NCI-H1417 treated with DMSO at 0.1 percent for 48 hours (cell line): ENCODE data around the gene MYRF.

ENCODE experiments used
- DNase-seq: peaks from one replicate; lab custom pipeline; 2025; lab: John Stamatoyannopoulos, UW

Gene MYRF

DNA sequence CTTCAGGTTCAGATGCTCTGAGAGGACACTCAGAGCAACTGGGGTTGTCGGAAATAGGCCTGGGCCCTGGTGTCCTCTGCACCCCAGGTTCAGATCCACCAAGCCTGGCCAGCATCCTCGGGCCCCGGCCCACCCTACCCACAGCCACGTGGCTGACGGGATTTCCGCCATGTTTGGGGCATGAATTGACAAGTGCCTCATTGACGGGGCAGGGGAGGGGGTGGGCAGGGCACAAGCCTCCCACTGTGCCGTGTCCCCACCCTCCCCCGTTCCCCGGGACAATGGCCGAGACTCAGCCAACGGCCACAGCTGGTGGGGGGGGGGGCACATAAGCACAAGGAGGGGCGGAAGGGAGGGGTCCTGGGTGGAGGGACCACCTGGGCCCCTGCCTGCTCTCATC lies 8.5 kb downstream of the MYRF start:
- DNase-seq = no peak

DNA sequence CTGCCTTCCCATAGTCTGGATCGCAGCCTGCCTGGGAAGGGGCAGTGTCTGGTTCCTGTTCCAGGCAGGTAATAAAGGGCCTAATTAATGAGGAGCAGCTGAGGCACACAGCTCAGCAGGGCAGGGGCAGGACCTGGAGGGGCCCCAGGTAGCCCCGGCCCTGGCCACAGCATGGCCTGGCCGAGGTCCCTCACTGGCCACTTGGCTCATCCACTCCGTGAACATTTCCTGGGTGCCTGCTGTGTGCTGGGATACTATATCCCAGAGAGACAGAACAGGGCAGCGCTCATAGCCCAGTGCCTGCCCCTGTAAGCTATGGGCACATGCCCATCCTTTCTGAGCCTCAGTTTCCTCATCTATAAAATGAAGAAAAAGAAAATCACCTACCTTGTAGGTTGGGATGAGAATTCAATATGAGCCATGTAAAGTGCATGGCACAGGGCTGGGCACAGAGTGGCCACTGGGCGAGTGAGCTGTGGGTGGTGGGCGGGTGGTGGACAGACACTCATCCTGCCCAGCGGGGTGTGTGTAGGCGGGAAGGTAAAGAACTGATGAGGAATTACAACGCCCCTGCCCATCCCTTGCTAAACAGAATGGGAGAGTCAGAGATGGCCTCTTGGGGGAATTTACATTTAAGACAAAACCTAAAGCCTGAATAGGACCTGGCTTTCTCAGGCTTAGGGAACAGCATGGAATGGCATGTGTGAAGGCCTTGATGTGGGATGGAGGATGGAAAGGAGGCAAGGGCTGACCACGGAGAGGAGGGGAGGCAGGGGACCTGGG lies 9.2 kb downstream of the MYRF start:
- DNase-seq = no peak

GRCh38 chr11:61762223-61762615 lies 9.8 kb downstream of the MYRF start:
- no peak for DNase-seq

DNA sequence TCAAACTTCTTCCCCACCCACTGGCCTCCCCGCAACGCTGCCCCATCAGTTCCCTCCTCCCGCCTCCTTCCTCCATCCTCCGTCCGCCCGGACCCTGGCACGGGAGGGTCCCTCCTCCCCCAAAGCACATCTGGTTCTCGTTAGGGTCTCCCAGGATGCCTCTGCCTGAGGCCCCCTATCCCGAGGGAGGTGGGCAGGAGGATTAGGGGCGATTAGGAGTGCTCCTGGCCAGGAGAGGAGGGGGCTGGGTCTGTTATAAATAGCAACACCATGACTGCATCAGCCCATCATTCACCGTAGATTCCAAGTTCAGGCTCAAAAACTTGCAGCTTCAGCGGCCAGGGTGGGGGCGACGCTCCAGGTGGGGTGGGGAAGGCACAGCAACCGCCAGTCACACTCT lies 10.4 kb downstream of the MYRF start:
- no peak for DNase-seq

- no peak for DNase-seq
Measured at GRCh38 chr11:61763930-61764605, 11.6 kb downstream of the MYRF start.

DNA sequence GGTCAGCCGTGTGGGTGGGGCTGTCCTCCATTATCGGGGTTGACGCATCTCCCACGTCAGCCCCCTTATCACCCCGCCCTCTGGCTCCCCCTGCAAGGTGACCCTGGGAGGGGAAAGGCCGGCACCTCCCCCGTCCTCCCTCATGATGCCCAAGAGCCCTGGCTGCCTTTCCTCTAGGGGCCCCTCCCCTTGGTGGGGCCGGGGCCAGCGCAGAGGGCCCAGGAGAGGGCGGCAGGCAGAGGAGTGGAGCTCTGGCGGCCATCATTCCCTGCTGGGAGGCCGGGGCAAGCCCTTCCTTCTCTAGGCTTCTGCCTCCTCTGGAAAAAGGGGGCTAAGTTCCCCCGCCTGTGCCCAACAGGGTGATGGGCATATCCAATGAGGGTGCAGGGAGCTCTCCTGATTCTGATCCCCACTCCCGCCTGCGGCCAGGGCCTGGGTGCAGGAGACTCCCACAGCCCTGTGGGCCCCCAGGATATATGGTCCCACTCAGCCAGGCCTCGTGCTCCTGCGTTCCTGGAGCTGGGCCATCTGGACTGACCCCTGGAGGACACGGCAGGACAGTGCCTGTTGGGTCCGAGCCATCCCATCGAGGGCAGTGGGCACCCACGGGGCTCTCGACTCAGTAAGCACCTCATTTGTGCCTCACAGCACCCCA lies 12.3 kb downstream of the MYRF start:
- no peak for DNase-seq

GRCh38 chr11:61765550-61766253 lies 13.3 kb downstream of the MYRF start:
- DNase-seq = no peak

DNA sequence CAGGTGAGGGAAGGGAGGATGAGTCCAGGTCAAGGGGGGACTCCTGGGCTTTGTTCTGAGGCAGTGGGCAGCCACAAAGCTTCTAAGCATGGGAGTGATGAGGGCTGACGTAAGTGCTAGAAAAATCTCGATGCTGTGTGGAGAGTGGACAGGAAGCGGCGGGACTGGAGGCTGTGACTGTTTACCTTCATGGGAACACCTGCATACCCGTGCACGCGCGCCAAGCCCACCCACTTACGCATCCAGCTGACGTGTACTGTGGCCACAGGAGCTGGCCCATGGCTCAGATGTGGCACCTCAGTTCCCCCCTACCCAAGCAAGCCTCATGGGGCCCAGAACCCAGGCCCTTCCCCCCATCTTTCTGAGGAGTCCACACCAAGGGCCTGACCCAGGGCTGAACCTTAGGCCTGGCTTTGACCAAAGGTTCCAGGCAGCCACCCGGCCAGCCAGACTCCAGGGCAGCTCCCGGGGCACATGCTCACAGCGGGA lies 14.0 kb downstream of the MYRF start:
- DNase-seq = no peak

DNA sequence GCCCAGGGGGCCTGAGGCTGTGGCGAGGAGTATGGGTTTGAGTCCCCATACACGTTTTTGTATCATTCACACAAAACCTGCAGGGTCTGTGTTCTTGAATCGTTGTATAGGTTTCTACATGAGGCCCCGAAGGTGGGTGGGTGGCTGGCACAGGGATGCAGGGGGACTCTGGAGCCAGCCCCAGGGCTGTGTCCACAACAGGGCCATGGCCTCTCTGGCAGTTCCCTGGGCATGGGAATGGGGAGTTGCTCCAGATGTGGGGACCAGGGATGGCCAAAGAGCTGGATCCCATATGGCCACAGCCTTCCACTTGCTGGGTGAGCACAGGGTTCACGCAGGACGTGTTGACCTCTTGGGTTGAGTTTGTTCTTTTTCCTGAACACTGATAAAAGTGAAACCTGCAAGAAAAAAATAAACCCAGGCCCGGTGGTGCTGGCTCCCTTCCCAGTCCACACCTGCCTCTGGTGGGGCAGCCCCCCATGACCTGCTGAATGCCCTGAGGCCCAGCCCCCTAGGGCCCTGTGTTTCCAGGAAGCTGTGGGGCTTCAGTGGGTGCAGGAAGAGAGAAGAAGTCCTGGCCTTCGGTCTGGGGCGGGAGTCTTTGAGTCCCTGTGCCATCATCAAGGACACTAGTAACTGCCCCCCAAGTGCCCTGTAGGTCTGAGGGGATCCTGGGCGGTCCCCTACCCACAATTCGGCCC lies 16.1 kb downstream of the MYRF start:
- no peak for DNase-seq

DNA sequence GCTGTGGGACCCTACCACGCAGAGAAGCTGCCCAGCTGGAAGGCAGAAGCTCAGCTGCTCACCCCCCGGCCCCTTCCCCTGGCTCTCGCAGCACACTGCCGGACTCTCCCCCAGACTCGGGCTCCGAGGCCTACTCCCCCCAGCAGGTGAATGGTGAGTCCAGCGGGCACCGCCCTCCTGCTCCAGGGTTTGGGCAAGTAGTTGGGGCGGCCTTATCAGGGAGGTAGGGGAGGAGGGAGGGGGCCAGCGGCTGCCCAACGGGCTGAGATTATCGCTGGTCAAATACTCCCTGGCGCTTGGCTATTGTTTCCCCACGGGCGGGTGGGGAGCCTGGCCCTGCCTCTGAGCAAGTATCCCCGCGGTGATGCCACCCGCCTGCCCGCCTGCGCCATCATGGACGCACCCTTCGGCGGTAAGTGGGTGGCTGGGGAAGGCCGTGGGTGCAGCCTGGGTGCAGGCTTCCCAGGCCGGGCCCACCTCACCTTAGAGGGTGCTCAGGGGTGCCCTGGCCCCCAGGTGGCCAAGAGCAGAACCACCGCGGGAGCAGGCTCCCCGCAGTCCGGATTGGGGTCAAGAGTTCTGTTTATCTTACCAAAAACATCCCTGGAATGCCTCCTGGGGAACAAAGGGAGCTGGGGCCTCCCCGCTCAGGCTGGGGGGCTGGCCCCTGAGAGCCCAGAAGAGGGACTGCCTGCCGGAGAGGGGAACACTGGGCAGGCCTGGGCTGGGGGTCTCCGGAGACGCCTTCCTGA lies 16.9 kb downstream of the MYRF start:
- DNase-seq = no peak

DNA sequence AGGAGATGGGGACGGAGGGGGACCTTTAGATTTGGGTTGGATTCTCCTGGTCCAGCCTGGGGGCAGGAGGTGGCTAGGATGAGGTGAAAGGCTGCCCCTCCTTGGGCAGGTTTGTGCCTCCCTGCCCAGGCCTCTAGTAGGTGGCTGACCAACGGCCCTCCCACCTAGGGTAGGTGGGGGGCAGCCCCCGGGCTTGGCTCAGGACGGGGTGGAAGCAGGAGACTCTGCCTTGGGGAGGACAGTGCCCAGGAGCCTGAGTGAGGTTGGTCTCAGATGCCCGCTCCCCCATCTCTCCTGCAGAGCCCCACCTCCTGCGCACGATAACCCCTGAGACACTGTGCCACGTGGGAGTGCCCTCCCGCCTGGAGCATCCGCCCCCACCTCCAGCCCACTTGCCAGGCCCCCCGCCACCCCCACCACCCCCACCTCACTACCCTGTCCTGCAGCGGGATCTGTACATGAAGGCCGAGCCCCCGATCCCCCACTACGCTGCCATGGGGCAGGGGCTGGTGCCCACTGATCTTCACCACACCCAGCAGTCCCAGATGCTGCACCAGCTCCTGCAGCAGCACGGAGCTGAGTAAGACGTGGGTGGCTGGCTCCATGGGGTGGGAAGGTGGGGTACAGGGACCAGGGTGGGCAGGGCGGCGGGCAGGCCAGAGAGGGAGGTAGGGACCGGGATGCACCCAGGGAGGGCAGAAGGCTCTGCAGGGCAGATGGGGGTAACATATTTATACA lies 17.7 kb downstream of the MYRF start:
- DNase-seq = no peak

DNA sequence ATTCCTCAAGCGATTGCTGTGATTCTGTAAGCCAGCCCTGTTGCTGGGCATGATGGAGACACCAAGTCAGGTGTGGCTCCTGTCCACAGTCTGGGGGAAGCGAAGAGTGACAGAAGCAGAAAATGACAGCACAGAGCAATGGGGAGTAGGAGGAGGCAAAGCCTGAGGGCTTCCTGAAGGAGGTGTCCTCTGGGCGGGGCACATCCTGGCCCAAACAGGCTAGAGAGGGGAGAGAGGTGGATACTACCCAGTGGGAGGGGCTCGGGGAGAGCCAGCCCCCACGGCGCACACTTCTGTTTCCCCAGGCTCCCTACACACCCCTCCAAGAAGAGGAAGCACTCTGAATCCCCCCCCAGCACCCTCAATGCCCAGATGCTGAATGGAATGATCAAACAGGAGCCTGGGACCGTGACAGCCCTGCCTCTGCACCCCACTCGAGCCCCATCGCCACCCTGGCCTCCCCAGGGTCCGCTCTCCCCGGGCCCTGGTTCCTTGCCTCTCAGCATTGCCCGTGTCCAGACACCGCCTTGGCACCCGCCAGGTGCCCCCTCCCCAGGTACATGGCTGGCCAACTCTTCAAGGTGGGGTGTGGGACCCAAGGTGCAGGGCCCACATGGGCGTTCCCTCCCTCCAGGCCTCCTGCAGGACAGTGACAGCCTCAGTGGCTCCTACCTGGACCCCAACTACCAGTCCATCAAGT lies 18.9 kb downstream of the MYRF start:
- no peak for DNase-seq

DNA sequence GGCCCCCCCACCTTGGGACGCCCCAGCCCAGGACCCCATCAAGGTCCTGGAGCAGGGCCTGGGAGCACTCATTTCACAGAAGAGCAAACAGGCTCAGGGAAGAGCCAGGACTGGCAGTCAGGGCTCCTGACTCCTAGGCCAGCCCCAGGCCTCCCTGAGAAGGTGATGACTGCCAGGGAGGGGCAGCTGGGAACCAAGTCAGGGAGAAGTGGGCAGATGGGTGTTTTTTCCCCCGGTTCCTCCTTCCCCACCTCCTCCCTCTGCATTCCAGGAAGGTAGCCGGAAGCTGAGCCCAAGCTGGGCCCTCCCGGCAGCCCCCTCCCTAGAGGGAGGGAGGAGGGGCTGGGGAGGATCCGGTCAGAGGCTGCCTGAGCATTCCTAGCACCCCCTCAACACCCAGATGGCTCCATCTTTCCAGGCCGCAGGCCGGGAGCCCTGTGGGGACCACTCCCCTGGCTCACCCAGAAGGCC lies 19.6 kb downstream of the MYRF start:
- no peak for DNase-seq

DNA sequence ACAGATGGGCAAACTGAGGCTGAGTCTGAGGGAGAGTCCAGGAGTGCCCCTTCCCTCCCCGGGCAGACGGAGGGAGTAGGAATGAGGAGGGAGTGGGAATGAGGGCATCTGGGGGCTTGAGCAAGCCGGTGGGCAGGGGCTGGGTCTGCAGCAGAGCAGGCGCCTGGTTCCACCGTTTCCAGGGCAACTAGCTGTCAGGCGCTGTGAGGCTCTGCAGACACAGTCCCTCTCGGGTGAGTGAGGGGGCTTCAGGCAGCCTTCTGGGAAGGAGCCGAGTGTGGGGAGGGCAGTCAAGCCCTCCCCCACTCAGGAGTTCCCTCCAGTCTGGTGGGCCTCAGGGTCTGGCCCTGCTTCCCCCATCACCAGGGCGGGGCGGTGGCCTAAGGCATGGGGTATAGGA lies 20.9 kb downstream of the MYRF start:
- no peak for DNase-seq

GRCh38 chr11:61773809-61774208 lies 21.4 kb downstream of the MYRF start:
- no peak for DNase-seq

DNA sequence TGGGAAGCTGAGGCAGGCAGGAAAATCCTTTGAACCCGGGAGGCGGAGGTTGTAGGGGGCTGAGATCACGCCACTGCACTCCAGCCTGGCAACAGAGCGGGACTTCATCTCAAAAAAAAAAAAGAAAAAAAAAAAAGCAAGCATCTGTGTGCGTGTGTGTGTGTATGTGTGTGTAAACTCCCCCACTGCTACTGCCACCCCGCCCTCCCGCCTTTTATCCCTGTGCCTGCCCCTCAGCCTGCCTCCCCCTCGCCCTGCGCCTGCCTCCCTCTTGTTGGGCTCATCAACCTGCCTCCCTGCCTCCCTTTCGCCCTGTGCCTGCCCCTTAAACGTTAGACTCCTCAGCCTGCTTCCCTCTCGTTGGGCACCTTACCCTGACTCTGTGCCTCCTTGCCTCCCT lies 22.0 kb downstream of the MYRF start:
- DNase-seq = no peak

- DNase-seq = no peak
Measured at GRCh38 chr11:61775106-61775505, 22.7 kb downstream of the MYRF start.

- DNase-seq = no peak
Measured at GRCh38 chr11:61775606-61776554, 23.4 kb downstream of the MYRF start.
